GM20000 (cell line): ENCODE measurements around the gene GCK.
A peak's percentile ranks its signal among the peaks of the same experiment; 100 is the strongest.

Source experiments
- DNase-seq: peaks from one replicate; pipeline ENCODE4 v3.0.0; 2012; ENCODE audit warnings: low spot score
- TF ChIP-seq, protein P1 (sequence below): IDR thresholded peaks from 2 replicates; pipeline ENCODE4 v1.5.1; 2012; ENCODE audit warnings: mild to moderate bottlenecking, control low read depth; ENCODE audit errors: extremely low read depth, missing control alignments

The GCK gene

DNA sequence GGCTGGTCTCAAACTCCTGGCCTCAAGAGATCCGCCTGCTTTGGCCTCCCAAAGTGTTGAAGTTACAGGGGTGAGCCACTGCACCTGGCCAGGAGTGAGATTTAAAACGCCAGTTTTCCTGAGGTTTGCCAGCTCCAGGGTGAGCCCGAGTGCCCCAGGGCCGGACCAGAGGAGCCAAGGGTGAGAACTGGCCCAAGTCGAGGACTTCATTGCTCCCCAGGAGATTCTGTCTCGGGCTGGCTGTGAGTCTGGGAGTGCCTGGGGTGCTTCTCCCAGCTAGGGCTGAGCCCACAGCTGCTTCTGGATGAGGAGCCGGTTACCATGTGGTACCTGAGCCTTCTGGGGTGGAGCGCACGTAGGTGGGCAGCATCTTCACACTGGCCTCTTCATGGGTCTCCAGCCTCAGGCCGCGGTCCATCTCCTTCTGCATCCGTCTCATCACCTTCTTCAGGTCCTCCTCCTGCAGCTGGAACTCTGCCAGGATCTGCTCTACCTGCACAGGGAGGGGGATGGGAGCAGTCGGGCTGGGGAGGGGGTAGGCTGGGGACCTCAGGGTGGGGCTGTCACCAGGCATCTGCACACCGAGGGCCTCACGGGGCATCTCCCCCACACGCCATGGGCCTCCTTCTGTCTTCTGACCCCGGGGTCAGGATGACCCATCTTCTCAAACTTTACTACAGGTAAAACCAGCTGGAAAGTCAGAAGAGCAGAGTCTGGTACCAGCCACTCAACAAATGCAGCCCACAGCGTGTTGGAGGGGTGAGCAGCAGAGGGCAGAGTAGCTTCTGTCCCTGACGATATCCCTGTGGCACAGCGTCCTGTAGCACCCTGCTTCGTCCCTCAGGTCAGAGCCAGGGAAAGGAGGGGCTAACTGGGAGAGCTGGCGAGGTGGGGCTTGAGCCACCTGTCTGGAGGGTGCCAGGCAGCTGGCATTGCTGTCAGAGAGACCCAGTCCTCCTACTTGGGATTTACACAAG is 36.0 kb downstream of the GCK start:
- TF ChIP-seq, protein P1, sequence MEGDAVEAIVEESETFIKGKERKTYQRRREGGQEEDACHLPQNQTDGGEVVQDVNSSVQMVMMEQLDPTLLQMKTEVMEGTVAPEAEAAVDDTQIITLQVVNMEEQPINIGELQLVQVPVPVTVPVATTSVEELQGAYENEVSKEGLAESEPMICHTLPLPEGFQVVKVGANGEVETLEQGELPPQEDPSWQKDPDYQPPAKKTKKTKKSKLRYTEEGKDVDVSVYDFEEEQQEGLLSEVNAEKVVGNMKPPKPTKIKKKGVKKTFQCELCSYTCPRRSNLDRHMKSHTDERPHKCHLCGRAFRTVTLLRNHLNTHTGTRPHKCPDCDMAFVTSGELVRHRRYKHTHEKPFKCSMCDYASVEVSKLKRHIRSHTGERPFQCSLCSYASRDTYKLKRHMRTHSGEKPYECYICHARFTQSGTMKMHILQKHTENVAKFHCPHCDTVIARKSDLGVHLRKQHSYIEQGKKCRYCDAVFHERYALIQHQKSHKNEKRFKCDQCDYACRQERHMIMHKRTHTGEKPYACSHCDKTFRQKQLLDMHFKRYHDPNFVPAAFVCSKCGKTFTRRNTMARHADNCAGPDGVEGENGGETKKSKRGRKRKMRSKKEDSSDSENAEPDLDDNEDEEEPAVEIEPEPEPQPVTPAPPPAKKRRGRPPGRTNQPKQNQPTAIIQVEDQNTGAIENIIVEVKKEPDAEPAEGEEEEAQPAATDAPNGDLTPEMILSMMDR = no peak
- DNase-seq = no peak

DNA sequence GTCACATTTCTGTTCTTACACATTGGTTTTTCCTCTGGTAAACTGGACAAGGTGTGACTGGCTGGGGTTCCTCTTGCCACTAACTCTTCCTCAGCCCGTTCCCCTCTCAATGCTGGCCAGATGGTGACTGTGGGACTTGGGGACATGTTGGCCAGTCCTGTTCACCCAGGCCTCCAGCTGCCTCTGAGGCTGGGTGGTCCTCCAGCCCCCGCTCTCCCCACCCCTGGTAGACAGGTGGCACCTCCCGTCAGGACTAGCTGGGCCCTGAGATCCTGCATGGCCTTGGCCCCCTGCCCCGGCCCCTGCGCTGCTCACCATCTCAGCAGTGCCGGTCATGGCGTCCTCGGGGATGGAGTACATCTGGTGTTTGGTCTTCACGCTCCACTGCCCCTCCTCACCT is 37.3 kb downstream of the GCK start:
- no peak for DNase-seq
- TF ChIP-seq, protein P1 = no peak

DNA sequence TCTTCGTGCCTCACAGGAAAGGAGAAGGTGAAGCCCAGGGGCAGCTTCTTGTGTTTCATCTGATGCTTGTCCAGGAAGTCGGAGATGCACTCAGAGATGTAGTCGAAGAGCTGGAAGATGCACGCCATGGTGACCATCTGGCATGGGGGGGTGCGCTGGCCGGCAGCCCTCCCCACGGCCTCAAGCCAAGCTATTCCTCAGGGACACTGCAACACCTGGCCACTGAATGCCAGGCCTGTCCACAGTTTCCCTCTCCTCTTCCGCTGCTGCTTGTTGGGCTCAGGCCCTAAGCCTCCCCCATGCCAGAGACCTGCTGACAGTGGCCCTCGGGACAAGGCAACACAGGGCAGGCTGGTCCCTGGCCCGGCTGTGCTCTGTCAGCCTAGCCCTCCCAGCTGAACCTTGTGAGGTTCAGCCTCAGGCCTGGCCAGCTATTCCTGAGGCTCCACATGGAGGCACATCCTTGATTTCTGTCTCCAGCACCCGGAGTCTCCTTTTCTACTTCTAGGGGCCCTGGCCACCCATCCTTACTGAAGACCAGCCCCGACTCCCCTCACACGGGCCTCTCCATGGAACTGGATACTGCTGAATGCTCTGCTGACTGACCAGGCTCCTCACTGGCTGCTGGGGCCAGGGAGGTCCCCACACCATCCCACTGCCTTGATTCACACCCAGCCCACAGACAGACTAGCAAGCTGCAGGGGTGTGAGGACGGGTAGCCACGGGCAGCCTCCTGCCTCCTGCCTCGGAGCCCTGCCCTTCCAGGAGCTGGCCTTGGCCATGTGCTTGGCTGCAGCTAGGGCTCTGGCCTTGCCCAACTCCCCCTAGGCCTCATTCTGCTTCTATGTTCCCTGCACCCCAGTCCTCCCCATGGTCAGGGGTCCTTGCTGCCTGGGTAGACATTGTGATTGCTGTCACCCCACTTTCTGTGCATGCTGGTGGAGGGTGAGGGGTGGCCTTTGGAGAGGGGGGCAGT is 38.0 kb downstream of the GCK start:
- DNase-seq = no peak
- TF ChIP-seq, protein P1 = no peak

DNA sequence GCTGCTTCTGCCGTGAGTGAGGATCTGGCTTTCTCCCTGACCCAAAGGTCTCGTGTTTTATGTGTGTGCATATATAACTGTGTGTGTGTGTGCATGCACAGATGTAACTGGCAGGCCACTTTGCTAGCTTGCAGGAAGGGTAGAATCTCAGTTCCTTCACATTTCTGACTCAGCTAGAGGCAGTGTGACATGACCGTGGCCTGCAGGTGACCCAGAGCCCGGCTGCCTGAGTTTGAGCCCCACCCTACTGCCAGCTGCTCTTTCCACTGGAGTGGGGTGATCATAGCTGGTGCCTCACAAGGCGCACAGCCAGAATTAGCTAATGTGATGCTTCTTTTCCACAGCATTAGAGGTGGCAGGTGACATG is 38.8 kb downstream of the GCK start:
- DNase-seq = peak; percentile 58
- TF ChIP-seq, protein P1 = no peak

DNA sequence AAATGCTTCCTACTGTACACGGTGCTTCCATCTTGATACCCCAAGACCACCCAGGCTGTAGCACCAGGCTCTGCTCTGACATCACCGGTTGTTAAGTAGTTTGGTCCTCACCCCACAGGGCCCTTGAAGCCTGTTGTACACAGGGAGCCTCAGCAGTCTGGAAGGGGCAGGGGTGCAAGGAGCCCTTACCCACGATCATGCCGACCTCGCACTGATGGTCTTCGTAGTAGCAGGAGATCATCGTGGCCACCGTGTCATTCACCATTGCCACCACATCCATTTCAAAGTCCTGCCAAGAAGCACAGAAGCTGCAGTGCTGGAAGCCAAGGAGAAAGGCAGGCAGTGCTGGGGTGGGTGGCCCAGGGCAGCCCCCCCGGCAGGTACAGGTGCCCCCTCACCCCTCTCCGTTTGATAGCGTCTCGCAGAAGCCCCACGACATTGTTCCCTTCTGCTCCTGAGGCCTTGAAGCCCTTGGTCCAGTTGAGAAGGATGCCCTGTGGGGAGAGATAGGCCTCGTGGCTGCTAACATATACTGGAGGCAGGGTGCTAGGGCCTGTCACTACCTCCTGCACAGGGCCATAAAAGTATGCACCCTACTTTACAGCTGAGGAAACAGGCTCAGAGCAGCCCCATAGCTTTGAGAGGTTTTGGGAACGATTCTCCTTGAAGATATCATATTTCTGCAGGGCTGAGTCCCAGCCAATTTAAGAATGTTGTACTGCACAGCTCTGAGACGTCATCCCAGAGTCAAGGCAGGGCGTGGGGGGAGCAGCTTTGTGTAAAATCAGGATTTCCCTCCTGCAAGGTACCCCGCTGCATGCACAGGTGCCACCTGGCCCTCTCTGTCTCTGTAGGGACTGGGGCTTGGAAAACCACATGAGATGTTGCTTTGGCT is 39.4 kb downstream of the GCK start:
- no peak for DNase-seq
- TF ChIP-seq, protein P1 = no peak

DNA sequence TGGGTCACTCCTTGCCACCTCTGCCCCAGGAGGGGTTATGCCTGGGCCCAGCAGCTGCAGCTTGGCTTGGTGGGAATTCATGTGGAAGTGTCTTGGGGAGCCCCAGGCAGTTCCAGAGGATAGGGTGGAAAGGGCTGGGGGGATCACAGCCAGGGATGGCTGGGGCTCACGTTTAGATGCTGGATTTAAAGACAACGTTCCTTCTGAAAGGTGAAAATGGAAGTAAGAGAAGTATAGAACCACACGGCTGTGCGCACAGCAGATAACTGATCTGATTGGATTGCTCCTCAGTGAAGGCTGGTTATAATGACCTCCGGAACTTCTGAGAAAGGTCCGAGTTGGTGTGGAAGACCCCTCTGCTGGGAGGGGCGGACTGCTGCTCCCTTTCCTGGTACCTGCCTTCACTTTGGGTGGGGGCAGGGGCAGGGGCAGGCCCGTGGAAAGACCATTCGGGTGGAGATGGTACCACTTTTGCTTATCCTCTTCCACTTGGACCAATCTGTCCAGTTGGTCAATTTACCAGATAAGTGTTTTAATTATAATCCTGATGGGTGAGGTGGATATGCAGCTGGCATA is 40.2 kb downstream of the GCK start:
- TF ChIP-seq, protein P1 = no peak
- DNase-seq = no peak
